Epithelial cell of proximal tubule (primary cell): Measurements from ENCODE around the gene DLK1. TPM values are rescaled to one million over a fixed set of nuclear protein-coding genes. Genes with fewer than 3 reads are reported as not detected.

ENCODE experiments used
- DNase-seq: peaks from one replicate; pipeline ENCODE4 v3.0.0-alpha.2; 2011; ENCODE audit warnings: low read depth
- H3K4me3 ChIP-seq: 2 replicates; pipeline ENCODE4 v1.5.1; 2011; ENCODE audit warnings: low read depth, mild to moderate bottlenecking, low read length
- total RNA-seq: library from RNA; depleted of rRNA; stranded (reverse); fragments of >200 nt; gene quantifications from 2 replicates; pipeline ENCODE4 v1.2.3, GENCODE V29; 2015
- TF ChIP-seq, protein P1 (sequence below): conservative IDR thresholded peaks from 2 replicates; pipeline ENCODE4 v1.5.1; 2012; ENCODE audit warnings: low read depth, mild to moderate bottlenecking, low read length

DLK1 gene
- total RNA-seq, 1 donor from 2014 or later, result not detected

DNA sequence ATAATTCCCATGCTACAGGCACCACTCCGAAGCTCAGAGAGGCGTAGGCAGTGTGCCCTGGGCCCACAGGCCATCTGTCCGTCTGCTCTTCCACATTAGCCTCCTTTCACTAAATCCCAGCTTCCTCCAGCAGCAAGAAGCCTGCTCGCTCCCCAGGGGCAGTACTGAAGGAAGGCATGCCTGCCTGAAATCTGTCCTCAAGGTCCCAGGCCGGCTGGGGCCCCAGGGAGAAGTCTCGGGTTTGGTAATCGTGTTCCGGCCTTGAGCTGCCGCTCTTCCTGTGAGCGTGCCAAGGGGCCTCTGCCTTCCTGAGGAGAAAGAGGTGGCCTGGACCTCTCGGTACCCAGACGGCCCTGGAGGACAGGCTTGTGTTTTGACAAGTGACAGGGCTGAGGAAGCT lies 15.2 kb upstream of the DLK1 start:
- H3K4me3 ChIP-seq, result no peak overlapping the region
- no peak for DNase-seq
- TF ChIP-seq, protein P1, sequence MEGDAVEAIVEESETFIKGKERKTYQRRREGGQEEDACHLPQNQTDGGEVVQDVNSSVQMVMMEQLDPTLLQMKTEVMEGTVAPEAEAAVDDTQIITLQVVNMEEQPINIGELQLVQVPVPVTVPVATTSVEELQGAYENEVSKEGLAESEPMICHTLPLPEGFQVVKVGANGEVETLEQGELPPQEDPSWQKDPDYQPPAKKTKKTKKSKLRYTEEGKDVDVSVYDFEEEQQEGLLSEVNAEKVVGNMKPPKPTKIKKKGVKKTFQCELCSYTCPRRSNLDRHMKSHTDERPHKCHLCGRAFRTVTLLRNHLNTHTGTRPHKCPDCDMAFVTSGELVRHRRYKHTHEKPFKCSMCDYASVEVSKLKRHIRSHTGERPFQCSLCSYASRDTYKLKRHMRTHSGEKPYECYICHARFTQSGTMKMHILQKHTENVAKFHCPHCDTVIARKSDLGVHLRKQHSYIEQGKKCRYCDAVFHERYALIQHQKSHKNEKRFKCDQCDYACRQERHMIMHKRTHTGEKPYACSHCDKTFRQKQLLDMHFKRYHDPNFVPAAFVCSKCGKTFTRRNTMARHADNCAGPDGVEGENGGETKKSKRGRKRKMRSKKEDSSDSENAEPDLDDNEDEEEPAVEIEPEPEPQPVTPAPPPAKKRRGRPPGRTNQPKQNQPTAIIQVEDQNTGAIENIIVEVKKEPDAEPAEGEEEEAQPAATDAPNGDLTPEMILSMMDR, result no peak

DNA sequence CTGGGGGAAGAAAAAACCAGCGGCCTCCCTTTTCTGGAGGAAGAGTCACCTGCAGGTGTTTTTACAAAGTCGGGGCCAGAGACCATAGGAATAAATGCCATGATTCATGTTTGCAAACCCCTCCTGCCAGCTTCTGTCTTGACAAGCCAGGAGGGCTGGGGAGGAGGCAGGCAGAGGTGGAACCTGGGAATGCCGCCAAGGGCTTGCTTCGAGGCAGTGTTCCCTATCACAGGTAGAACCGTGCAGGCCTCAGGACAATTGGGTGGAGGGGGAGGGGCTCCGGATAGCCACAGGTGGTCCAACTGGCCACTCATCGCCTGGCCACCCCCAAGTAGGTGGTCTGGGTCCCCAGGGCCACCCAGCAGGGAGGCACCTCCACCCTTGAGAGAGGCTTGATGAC lies 14.2 kb upstream of the DLK1 start:
- DNase-seq, result no peak
- no peak overlapping the region for H3K4me3 ChIP-seq
- TF ChIP-seq, protein P1, result no peak

DNA sequence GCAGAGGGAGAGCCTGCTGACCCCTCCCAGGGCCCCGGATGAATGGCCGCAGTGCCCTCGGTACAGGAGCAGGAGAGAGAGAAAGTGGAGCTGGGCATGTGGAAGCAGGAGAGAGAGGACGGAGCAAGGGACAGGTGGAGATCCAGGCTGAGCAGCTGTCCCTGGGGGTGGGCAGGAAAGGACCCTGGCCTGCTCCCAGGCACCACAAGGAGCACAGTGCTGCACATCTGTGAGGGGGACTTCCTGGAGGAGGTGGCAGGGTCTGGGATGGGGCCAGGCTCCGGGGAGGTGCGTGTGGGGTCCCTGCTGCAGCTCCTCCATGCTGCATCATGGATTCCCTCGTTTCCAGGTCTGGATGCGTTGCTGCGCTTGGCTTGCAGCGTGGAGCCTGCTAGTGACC lies 13.0 kb upstream of the DLK1 start:
- TF ChIP-seq, protein P1, result no peak
- no peak for DNase-seq
- H3K4me3 ChIP-seq, result no peak overlapping the region

DNA sequence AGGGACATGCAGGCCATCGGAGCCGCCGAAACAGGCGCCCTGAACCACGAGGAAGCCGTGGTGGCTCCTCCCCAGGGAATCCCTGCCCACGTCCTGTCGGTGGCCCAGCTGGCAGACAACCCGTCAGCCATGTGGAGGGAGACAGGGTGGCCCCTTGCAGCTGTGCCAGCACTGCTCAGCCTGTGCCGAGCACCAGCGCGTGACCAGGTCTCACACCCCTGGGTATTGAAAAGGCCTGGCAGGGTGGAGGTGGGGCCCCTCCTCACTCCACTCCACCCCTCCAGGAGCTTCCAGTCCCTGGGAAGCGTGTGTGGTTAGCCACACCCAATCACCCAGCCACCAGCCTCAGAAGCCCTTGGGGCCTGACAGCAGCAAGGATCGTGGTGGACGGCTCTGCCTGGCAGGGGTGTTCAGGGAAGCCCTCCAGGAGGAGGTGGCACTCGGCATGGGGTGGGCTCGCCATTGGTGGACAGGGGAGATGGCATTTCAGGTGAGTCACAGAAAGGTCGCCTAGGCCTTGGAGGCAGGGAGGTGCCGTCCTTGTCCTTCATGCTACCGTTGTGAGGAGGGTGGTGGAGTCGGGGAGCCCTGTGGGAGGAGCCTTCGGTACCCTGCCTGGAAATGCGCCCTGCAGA lies 12.3 kb upstream of the DLK1 start:
- no peak overlapping the region for H3K4me3 ChIP-seq
- DNase-seq, result no peak
- TF ChIP-seq, protein P1, result no peak

DNA sequence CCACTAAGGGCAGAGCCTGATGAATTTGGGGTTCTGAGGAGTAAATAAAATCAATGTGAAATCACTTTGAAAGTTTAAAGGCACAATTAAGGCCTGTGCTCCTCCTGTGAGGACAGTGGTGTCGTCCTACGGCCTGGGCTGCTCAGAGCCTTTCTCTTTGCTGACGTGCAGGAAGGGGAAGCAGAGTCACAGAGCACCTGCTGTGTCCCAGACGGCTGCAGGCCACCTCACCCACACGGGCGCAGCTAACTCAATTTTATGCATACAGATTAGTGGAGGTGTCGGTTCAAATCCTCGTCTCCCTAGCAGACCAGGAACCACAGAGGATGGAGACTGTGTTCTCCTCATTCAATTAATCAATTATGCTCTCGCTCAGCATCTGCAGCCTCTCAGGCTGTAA lies 11.4 kb upstream of the DLK1 start:
- DNase-seq, result no peak
- TF ChIP-seq, protein P1, result no peak
- no peak overlapping the region for H3K4me3 ChIP-seq

DNA sequence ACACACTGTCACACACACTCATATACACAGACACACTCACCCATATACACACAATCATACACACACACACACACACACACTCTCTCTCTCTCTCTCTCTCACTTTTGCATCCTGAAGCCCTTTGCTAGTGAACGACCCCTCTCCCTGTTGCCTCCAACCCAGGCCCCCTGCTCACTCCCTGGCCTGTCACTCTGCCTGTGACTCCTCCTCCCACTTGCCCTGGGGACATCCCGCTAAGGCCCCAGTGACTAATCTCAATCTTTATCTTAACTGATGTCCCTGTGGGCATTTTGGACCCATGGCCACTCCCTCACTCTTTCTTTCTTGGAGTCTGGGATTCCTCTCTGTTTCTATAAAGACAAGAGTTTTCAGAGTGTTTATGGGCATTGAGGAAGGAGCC lies 10.9 kb upstream of the DLK1 start:
- no peak for DNase-seq

DNA sequence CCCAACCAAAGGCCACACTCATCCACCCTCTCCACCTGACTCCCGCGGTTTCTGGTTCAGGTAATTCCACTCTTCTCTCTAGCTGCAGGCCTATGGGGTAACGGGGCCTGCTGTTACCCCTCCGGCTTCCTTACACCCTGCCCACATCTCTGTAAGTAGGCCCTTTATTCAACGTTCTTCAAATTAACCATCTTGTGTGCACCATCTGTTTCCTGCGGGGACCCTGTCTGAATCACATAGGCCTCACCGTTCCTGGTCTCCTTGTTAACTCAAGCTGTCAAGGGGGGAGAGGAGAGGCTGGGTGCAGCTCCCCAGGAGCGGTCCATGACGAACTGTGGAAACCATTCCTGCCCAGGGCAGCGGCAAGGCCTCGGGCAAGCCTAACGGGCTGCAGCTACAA lies 9.3 kb upstream of the DLK1 start:
- H3K4me3 ChIP-seq, result no peak overlapping the region
- TF ChIP-seq, protein P1, result no peak
- no peak for DNase-seq

More for the DNA sequence above, 10.9 kb upstream of the DLK1 start:
- no peak overlapping the region for H3K4me3 ChIP-seq
- TF ChIP-seq, protein P1, result no peak
